Measurements from ENCODE around the gene ZNF548. TPM values are rescaled to one million over a fixed set of nuclear protein-coding genes. Genes with fewer than 3 reads are reported as not detected.

Gene ZNF548
- total RNA-seq, 4 donors from 2014 or later, result 11.7 to 35.9 (median 22.7) TPM

DNA sequence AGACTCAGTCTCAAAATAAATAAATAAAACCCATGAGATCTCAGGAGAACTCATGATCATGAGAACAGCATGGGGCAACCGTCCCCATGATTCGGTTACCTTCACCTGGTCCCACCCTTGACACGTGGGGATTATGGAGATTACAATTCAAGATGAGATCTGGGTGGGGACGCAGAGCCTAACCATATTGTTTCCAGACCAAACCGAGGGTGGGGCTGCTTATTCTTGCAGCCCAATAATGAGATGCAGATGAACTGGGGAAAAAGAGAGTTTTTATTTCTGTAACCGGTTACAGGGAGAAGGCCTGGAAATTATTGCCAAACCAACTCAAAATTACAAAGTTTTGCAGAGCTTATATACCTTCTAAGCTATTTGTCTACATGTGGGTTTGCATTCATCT, 13.5 kb upstream of the ZNF548 start:
- no peak for DNase-seq (ENCODE audit: low spot score)
- TF ChIP-seq, protein P1, sequence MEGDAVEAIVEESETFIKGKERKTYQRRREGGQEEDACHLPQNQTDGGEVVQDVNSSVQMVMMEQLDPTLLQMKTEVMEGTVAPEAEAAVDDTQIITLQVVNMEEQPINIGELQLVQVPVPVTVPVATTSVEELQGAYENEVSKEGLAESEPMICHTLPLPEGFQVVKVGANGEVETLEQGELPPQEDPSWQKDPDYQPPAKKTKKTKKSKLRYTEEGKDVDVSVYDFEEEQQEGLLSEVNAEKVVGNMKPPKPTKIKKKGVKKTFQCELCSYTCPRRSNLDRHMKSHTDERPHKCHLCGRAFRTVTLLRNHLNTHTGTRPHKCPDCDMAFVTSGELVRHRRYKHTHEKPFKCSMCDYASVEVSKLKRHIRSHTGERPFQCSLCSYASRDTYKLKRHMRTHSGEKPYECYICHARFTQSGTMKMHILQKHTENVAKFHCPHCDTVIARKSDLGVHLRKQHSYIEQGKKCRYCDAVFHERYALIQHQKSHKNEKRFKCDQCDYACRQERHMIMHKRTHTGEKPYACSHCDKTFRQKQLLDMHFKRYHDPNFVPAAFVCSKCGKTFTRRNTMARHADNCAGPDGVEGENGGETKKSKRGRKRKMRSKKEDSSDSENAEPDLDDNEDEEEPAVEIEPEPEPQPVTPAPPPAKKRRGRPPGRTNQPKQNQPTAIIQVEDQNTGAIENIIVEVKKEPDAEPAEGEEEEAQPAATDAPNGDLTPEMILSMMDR (IDR thresholded peaks at IDR 0.05), result no peak
- no peak for ATAC-seq (ENCODE audit: low FRiP score)

DNA sequence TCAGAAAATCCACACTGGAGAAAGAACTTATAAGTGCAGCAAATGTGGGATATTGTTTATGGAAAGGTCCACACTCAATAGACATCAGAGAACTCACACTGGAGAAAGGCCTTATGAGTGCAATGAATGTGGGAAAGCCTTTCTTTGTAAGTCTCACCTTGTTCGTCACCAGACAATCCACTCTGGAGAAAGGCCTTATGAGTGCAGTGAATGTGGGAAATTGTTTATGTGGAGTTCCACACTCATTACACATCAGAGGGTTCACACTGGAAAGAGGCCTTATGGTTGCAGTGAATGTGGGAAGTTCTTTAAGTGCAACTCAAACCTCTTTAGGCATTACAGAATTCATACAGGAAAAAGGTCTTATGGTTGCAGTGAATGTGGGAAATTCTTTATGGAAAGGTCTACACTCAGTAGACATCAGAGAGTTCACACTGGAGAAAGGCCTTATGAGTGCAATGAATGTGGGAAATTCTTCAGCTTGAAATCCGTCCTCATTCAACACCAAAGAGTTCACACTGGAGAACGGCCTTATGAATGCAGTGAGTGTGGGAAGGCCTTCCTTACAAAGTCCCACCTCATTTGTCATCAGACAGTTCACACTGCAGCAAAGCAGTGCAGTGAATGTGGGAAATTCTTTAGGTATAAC, 12.0 kb upstream of the ZNF548 start:
- TF ChIP-seq, protein P1 (IDR thresholded peaks at IDR 0.05), result no peak
- ATAC-seq (ENCODE audit: low FRiP score), result no peak
- no peak for DNase-seq (ENCODE audit: low spot score)

DNA sequence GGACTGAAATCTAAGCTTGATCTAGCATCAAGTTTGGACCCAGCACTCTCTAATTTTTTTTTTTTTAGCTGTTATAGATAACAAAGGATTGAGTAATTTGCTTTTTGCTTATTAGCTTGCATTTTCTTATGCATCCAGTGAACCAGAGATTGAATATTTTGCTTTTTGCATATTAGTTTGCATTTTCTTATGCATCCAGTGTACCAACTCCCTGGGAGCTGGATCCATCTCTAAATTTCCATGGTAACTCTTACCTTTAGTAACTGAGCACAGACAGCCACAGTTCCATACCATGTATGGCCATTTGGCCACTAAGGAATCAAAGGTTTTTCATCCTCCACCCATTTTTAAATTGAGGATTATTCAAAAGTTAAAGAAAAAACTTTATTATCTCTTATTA, 8.7 kb upstream of the ZNF548 start:
- TF ChIP-seq, protein P1 (IDR thresholded peaks at IDR 0.05), result no peak

DNA sequence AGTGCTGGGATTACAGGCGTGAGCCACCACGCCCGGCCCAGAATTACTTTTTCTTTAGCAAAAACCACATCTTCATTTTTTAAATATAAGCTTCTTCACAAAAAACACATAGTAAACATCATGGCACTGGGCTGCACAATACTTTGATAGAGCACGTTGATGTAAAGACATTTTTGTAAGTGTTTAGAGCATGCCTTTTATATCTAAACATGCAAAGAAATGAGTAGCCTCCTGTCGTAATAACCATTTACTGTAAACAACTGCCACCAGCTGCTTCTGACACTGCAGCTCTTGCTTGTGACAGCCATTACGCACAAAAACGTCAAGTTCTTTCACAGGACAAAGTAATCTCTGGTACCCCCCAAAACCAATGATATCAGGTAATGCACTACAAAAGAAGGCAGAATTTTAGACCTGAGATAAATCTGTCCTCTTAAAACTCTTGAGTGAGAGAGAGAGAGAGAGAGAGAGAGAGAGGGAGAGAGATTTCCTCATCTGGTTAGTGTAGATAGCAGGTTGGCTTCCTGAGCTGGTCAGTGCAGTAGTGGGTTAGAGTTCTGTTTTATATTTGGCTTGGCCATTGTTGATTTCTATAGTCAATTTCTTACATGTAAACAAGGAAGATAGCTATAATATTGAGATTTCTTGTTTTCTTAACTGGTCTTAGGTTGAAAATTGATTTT, 6.7 kb upstream of the ZNF548 start:
- TF ChIP-seq, protein P1 (IDR thresholded peaks at IDR 0.05), result no peak
- ATAC-seq (ENCODE audit: low FRiP score) (no peak), DNase-seq (ENCODE audit: low spot score) (no peak)

More for the DNA sequence above, 8.7 kb upstream of the ZNF548 start:
- no peak for DNase-seq (ENCODE audit: low spot score)
- no peak for ATAC-seq (ENCODE audit: low FRiP score)

DNA sequence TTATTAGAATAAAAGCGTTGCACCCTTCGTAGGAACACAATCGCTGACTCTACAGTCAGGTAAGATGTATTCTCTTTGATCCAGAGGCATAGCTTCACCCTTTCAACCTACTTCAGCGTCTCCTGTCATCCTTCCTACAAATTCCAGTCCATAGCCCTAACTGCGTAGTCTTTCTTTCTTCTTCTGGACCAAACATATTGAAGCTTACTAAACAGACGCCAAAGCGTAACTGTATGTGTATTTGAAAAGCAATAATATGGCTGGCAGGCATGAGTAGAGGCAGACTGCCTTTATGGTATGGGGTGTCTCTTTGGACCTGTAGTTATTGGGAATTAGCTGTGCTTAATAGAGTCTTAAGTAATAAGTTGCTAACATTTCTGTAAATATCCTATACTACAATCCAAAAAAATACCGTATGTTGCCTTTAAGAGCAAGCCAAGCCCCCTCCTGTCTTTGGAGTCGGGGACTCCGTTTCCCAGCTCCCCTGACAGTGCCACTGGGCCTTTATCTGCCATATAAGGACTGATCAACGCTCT, 392 bp upstream of the ZNF548 start:
- TF ChIP-seq, protein P1 (IDR thresholded peaks at IDR 0.05), result no peak

DNA sequence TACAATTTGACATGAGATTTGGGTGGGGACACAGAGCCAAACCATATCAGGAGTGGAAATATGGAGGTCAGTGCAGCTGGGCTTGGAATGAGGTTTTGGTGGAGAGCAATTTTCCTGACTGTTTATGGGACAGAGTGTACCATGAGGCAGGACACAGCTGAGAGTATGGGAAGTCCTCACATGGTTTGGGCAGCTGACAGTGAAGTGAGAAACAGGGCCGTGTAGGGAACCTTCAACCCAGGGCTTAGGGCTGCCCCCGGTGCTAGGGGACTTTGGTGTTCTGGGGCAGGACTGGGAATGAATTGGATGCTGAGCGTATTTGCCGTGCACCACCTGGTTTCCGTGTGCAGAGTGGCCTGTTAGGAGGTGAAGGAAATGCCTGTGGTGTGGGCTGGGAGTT, 6.1 kb downstream of the ZNF548 start:
- TF ChIP-seq, protein P1 (IDR thresholded peaks at IDR 0.05), result no peak
- ATAC-seq (ENCODE audit: low FRiP score) (no peak), DNase-seq (ENCODE audit: low spot score) (no peak)

More for the DNA sequence above, 392 bp upstream of the ZNF548 start:
- ATAC-seq (ENCODE audit: low FRiP score), result no peak
- no peak for DNase-seq (ENCODE audit: low spot score)
